OCI-LY7 (cell line): ENCODE measurements around the gene HAUS6.

ENCODE experiments used
- CTCF ChIP-seq: fragments of 200-600 bp; sonication (generic); conservative IDR thresholded peaks from 2 replicates; pipeline ENCODE4 v1.5.1; 2014; ENCODE audit warnings: mild to moderate bottlenecking, antibody characterized with exemption, low read length, moderate library complexity, mixed read lengths
- EZH2phosphoT487 ChIP-seq: fragments of 200-600 bp; sonication (generic); IDR thresholded peaks from 2 replicates; pipeline ENCODE4 v1.6.1; 2018; ENCODE audit warnings: low read depth, borderline replicate concordance, mild to moderate bottlenecking, mixed run types, antibody characterized with exemption, low read length, moderate library complexity, mixed read lengths

- TF ChIP-seq CTCF (peak; percentile 90), EZH2phosphoT487 (no peak)
Observed at GRCh38 chr9:19028835-19029451, 73.8 kb downstream of the HAUS6 start.
